ENCODE results near the gene C11orf71.

Gene C11orf71

DNA sequence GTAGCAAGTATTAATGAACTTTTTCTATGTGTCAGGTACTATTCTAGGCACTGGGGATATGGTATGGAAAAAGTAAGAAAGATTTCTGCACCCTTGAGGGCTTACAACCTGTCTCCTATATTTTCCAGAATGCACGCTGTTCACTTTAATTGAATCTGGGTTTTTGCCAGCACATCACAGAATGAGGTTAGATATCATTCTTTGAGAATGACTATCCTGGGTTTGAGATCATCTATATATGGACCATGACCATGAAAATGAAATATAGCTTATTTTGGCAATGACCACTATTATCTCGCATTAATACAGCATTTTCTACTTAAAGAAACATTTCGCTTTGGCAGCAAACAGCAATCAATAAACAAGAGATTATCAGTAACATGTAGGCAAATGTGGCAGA lies 46.9 kb downstream of the C11orf71 start:
- DNase-seq, result no peak

DNA sequence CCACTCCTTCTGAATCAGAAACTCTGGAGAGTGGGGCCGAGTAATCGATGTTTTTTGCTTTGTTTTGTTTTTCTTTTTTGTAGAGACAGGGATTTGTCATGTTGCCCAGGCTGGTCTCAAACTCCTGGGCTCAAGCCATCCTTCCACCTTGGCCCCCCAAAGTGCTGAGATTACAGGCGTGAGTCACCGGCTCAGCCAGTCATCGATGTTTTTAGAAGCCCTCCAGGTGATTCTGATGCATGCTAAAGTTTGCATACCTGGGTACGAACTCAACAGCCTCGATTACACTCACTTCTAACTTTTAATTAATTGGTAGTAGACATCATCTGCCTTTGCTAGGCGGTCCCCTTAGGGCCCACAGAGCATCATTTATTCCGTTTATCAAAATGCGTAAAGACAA lies 50.3 kb downstream of the C11orf71 start:
- no peak for DNase-seq

All from HCEC 1CT (cell line).